GM21529 (cell line): ENCODE measurements around the gene UBE2K.
"Not testable (repeated sequence)": the region's sequence is repeated elsewhere in the genome, so short reads cannot be mapped to it uniquely, and the experiment has no call there.

Source experiments
- ATAC-seq: cut with Tn5 transposase; IDR thresholded peaks from one replicate; pipeline ENCODE4 v1.9.1; 2021; ENCODE audit not compliant: unreplicated experiment

The UBE2K gene

DNA sequence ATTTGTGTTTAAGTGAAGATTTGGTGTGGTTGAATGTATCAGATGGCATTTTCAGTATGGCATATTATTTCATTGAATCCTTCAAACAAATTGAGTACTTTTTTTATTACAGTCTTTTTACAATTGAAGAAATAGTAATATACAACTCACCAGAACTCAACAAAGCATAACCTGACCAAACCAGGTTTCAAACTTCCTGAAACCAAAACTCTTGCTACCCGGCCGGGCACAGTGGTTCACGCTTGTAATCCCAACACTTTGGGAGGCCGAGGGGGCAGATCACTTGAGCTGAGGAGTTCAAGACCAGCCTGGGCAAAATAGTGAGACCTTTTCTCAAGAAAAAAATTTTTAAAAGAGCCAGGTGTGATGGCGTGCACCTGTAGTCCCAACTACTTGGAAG lies 94.2 kb downstream of the UBE2K start:
- no peak for ATAC-seq

DNA sequence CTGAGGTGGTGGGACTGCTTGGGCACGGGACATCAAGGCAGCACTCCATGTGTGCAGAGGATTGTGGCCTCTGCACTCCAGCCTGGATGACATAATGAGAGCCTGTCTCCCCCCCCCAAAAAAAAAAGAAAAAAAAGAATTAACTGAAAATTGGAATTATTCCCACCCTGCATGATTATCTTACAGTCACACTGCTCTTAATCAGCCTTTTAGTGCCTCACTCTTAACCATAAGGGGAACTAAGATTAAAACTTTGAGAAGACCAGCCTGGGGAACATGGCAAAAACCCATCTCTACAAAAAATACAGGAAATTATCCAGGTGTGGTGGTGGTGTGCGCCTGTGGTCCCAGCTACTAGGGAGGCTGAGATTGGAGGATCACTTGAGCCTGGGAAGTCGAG lies 94.6 kb downstream of the UBE2K start:
- no peak for ATAC-seq

DNA sequence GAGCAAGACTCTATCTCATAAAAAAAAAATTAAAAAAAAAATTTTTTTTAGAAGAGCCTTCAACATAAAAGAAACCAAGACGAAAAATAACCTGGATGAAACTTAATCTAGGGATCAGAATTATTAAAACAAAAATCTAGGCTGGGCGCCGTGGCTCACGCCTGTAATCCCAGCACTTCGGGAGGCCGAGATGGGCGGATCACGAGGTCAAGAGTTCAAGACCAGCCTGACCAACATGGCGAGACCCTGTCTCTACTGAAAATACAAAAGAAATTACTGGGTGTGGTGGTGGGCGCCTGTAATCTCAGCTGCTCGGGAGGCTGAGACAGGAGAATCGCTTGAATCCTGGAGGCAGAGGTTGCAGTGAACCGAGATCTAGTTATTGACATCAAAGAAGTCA lies 95.0 kb downstream of the UBE2K start:
- not testable (repeated sequence) for ATAC-seq

GRCh38 chr4:39802005-39802404 lies 104.1 kb downstream of the UBE2K start:
- ATAC-seq, result no peak

GRCh38 chr4:39808231-39808749 lies 110.4 kb downstream of the UBE2K start:
- no peak for ATAC-seq

- ATAC-seq, result no peak
Measured at GRCh38 chr4:39812500-39812899, 114.6 kb downstream of the UBE2K start.

DNA sequence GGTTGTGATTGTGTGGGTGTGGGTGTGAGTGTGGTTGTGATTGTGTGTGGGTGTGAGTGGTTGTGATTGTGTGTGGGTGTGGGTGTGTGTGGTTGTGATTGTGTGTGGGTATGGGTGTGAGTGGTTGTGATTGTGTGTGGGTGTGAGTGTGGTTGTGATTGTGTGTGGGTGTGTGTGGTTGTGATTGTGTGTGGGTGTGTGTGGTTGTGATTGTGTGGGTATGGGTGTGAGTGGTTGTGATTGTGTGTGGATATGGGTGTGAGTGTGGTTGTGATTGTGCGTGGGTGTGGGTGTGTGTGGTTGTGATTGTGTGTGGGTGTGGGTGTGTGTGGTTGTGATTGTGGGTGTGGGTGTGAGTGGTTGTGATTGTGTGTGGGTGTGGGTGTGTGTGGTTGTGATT lies 115.1 kb downstream of the UBE2K start:
- not testable (repeated sequence) for ATAC-seq

GRCh38 chr4:39813761-39814160 lies 115.8 kb downstream of the UBE2K start:
- not testable (repeated sequence) for ATAC-seq

DNA sequence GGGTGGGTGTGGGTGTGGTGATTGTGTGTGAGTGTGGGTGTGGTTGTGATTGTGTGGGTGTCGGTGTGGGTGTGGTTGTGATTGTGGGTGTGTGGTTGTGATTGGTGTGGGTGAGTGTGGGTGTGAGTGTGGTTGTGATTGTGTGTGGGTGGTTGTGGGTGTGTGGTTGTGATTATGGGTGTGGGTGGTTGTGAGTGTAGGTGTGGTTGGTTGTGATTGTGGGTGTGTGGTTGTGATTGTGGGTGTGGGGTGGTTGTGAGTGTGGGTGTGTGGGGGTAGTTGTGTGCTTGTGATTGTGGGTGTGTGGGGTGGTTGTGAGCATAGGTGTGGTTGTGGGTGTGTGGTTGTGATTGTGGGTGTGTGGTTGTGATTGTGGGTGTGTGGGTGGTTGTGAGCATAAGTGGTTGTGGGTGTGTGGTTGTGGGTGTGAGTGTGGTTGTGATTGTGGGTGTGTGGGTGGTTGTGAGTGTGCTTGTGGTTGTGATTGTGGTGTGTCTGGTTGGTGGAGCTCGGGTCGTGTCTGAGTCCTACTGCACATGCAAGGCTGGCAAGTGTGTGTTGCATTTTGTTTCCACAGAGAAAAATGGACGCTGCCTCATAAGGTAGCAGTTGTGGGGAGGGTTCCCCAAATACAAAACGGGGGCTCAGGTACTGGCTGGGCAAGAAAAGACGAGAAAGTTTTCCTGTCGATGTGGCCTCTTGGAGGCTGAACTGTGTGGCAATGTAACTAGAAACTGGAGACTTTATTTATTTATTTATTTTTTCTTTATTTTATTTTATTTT lies 116.7 kb downstream of the UBE2K start:
- no peak for ATAC-seq

DNA sequence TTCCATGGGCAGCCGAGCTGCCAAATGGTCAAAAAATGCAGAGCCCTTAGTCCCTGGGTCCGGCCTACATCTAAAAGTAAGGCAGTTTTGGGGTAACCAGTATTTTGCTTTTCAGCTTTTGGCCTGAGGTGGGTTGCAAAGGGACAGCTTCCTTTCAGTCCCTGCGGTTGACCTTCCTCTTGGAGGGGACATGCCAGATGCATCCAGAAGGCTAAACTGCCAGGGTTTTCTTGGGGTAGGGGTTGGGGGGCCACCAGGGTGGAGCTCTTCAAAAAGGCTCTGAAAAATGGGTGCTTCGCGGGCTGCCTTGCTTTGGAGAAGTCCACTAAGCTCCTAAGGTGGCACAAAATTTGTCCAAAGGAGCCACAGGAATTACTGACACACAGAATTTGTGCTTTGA lies 120.7 kb downstream of the UBE2K start:
- ATAC-seq, result no peak

DNA sequence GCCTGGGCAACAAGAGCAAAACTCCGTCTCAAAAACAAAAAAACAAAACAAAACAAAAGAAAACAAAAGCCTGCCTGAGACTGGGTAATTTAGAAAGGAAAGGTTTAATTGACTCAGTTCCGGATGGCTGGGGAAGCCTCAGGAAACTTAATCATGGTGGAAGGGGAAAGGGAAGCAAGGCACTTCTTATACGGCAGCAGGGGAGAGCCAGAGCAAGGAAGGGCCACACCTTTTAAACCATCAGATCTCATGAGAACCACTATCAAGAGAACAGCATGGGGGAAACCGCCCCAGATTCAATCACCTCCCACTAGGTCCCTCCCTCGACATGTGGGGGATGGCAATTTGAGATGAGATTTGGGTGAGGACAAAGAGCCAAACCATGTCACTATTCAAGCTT lies 122.2 kb downstream of the UBE2K start:
- no peak for ATAC-seq

GRCh38 chr4:39821951-39822350 lies 124.0 kb downstream of the UBE2K start:
- ATAC-seq, result no peak

GRCh38 chr4:39822662-39823061 lies 124.7 kb downstream of the UBE2K start:
- ATAC-seq, result no peak

GRCh38 chr4:39823191-39823590 lies 125.3 kb downstream of the UBE2K start:
- ATAC-seq, result no peak

DNA sequence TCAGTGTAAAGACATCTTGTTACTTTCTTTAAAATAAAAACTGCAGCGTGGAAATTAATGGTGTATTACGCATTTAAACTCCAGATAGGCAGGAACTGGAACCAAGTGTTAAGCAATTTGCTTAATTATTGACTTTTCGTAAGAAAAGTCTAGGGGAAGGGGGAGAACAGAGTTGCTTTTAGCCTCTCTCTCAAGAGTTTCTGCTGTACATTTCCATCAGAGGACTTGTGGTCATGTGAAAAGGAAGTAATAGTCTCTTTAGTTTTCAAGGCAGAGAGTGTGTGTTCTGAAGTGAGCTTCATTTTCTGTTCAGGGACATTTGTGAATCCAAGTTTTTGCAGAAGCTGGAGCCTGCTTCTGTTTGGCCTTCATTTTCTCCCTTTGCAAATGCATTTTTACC lies 127.2 kb downstream of the UBE2K start:
- ATAC-seq, result no peak

DNA sequence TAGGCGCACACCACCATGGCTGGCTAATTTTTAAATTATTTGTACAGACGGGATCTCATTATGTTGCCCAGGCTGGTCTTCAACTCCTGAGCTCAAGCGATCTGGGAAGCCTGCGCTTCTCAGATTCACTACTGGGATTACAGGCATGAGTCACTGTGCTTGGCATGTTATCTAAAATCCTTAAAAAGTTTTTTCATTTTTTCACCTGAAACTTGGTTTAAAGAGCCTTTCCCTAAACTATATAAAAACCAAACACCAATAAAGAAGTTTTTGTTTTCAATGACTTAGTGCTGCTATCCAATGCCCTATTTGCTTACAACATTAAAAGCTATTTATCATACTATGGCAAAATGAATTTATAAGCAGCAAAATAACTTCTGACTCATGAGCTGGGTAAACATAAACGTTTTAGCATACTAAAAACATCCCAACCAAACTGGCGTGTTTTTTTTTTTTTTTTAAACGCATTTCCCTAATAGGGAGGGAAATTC lies 127.8 kb downstream of the UBE2K start:
- ATAC-seq, result no peak
